Uterus (tissue), 4 donors: Measurements from ENCODE around the gene BTN2A1. TPM values are rescaled to one million over a fixed set of nuclear protein-coding genes. Genes with fewer than 3 reads are reported as not detected.
"Not testable (repeated sequence)": the region's sequence is repeated elsewhere in the genome, so short reads cannot be mapped to it uniquely, and the experiment has no call there.

ENCODE experiments used
- DNase-seq, 2 donors: peaks; one replicate each; pipeline ENCODE4 v3.0.0-alpha.2; 2019 to 2020
- H3K27ac ChIP-seq, 2 donors: fragments of 200-600 bp; sonication (generic); 1 replicate in 1 of 2; 2 replicates in 1 of 2; pipeline ENCODE4 v1.5.1; 2016 to 2018
- H3K27me3 ChIP-seq, 2 donors: fragments of 200-600 bp; sonication (generic); one replicate each; pipeline ENCODE4 v1.5.1; 2018 to 2019; ENCODE audit warnings: control low read depth in 1 of 2
- H3K36me3 ChIP-seq, 2 donors: fragments of 200-600 bp; sonication (generic); one replicate each; pipeline ENCODE4 v1.5.1; 2019; ENCODE audit warnings: control low read depth in 1 of 2
- H3K4me1 ChIP-seq, 2 donors: fragments of 200-600 bp; sonication (generic); one replicate each; pipeline ENCODE4 v1.5.1; 2018 to 2019; ENCODE audit warnings: control low read depth in 1 of 2
- H3K4me3 ChIP-seq, 2 donors: fragments of 200-600 bp; sonication (generic); 1 replicate in 1 of 2; 2 replicates in 1 of 2; pipeline ENCODE4 v1.5.1; 2018 to 2019; ENCODE audit warnings: mild to moderate bottlenecking in 1 of 2
- H3K9me3 ChIP-seq, 2 donors: fragments of 200-600 bp; sonication (generic); one replicate each; pipeline ENCODE4 v1.5.1; 2019; ENCODE audit warnings: control low read depth in 1 of 2
- POLR2A ChIP-seq, 2 donors: fragments of 450-650 bp; IDR thresholded peaks; one replicate each; pipeline ENCODE4 v1.6.1; 2016; ENCODE audit warnings: antibody characterized with exemption in 2 of 2, mild to moderate bottlenecking in 1 of 2, moderate library complexity in 1 of 2
- intact Hi-C: fragments of 100-400 bp; cut with DNase I; formaldehyde crosslinking; loops from one replicate; pipeline ENCODE4 v1.15.1; 2023; ENCODE audit warnings: low total_unique reads
- total RNA-seq, 4 donors: library from RNA; depleted of rRNA in 3 of 4; stranded (reverse); fragments of >200 nt in 3 of 4; gene quantifications; one replicate each; pipeline versions ENCODE4 v1.1.0 to v1.2.4, GENCODE V29; 2014 to 2023
- TF ChIP-seq, protein P1 (sequence below), 4 experiments: fragments of 200-600 bp in 2 of 4; fragments of 450-650 bp in 2 of 4; sonication (generic) in 2 of 4; IDR thresholded peaks; one replicate each; pipeline ENCODE4 v1.5.1; 2016 to 2019; ENCODE audit warnings: antibody characterized with exemption in 4 of 4, mild to moderate bottlenecking in 2 of 4, moderate library complexity in 1 of 4
- donor health status: DM: yes; HTN: yes; CAD: no.

Gene BTN2A1
- total RNA-seq, 4 donors from 2014 or later: 12.6 to 54.8 (median 26.1) TPM

DNA sequence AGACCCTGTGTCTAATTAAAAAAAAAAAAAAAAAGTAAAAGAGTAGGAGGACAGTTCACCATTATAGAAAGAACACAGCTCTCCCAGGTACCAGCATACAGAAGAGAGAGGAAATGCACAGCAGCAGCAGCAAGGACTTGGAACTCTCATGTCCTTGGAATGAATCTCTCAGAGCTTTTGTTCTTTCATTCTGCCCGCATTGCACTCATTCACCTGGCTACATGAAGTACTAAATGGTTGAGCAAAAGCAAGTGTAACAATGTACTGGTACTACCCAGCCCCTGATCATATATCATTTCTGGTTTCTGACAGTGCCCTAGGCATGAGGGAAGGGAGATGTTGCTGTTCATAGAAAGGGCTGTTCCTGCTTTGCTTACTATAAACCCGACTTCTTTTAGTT lies 29.5 kb upstream of the BTN2A1 start:
- DNase-seq: no peak
- Histone ChIP-seq H3K4me1 (no peaks in the 10 kb centered on the region), H3K27ac (no peak overlapping the region), H3K4me3 (no peak overlapping the region), H3K9me3 (no peaks in the 10 kb centered on the region), H3K27me3 (no peaks in the 10 kb centered on the region), H3K36me3 (no peaks in the 10 kb centered on the region)
- intact Hi-C loops: no loop called here
- TF ChIP-seq, protein P1, sequence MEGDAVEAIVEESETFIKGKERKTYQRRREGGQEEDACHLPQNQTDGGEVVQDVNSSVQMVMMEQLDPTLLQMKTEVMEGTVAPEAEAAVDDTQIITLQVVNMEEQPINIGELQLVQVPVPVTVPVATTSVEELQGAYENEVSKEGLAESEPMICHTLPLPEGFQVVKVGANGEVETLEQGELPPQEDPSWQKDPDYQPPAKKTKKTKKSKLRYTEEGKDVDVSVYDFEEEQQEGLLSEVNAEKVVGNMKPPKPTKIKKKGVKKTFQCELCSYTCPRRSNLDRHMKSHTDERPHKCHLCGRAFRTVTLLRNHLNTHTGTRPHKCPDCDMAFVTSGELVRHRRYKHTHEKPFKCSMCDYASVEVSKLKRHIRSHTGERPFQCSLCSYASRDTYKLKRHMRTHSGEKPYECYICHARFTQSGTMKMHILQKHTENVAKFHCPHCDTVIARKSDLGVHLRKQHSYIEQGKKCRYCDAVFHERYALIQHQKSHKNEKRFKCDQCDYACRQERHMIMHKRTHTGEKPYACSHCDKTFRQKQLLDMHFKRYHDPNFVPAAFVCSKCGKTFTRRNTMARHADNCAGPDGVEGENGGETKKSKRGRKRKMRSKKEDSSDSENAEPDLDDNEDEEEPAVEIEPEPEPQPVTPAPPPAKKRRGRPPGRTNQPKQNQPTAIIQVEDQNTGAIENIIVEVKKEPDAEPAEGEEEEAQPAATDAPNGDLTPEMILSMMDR (IDR thresholded peaks at IDR 0.05): no peak
- TF ChIP-seq POLR2A (IDR thresholded peaks at IDR 0.05): no peak

DNA sequence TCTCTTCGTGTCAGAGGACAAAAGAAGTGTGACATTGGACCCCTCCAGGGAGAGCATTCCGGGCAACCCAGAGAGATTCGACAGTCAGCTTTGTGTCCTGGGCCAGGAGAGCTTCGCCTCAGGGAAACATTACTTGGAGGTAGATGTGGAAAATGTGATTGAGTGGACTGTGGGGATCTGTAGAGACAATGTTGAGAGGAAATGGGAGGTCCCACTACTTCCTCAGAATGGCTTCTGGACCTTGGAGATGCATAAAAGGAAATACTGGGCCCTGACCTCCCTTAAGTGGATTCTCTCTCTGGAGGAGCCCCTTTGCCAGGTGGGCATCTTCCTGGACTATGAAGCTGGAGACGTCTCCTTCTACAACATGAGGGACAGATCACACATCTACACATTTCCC lies 27.0 kb upstream of the BTN2A1 start:
- no peaks in the 10 kb centered on the region for H3K36me3 ChIP-seq
- no peak for DNase-seq
- intact Hi-C loops: no loop called here
- H3K4me1 ChIP-seq: no peaks in the 10 kb centered on the region
- H3K27ac ChIP-seq: no peak overlapping the region
- H3K4me3 ChIP-seq: no peak overlapping the region
- no peaks in the 10 kb centered on the region for H3K9me3 ChIP-seq
- no peaks in the 10 kb centered on the region for H3K27me3 ChIP-seq
- TF ChIP-seq POLR2A (IDR thresholded peaks at IDR 0.05): no peak
- TF ChIP-seq, protein P1 (IDR thresholded peaks at IDR 0.05): no peak

DNA sequence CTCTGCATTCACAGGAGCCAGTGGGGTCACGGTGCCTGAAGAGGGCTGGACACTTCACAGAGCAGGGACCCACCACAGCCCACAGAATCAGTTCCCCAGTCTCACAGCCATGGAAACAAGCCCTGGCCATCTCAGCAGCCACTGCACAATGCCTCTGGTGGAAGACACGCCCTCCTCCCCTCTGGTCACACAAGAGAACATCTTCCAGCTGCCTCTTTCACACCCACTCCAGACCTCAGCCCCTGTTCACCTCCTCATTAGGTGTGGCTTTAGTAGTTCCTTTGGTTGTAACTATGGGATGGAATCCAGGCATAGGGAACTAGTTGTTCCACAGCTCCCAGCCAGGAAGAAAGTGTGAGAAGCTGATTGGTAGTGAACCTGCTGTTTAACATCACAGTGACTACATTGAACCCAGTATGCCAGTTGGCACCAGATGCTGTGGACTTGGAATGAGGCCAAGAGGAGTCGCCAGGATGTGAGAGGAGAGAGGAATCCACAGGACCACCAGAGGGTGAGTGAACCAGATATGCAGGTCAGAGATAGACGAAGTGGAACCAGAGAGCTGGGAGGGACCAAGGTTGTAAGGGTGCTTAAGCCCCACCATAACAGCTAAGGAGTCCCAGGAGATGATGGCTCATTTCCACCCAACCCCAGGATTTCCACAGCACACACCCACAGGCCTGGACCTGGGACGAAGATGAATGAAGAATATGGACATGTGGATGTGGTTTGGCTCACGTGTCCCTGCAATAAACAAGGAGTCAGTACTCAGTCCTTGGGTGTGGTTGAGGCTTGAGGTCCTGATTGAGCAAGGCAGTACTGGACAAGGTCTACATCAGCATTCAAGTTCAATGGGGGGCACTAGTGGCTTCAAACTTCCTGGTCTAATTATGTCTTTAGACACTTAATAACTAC lies 26.2 kb upstream of the BTN2A1 start:
- H3K27ac ChIP-seq: no peak overlapping the region
- no peak for DNase-seq
- intact Hi-C loops: no loop called here
- no peaks in the 10 kb centered on the region for H3K36me3 ChIP-seq
- H3K4me3 ChIP-seq: no peak overlapping the region
- no peaks in the 10 kb centered on the region for H3K9me3 ChIP-seq
- H3K4me1 ChIP-seq: no peaks in the 10 kb centered on the region
- H3K27me3 ChIP-seq: no peaks in the 10 kb centered on the region
- TF ChIP-seq, protein P1 (IDR thresholded peaks at IDR 0.05): no peak
- TF ChIP-seq POLR2A (IDR thresholded peaks at IDR 0.05): no peak

- no peak overlapping the region for H3K27ac ChIP-seq
- no peaks in the 10 kb centered on the region for H3K36me3 ChIP-seq
- H3K9me3 ChIP-seq: no peaks in the 10 kb centered on the region
- TF ChIP-seq POLR2A (IDR thresholded peaks at IDR 0.05): no peak
- TF ChIP-seq, protein P1 (IDR thresholded peaks at IDR 0.05): no peak
- intact Hi-C loops: no loop called here
- H3K4me1 ChIP-seq: no peaks in the 10 kb centered on the region
- no peaks in the 10 kb centered on the region for H3K27me3 ChIP-seq
- no peak overlapping the region for H3K4me3 ChIP-seq
- no peak for DNase-seq
Observed at GRCh38 chr6:26432627-26433201, 25.0 kb upstream of the BTN2A1 start.

GRCh38 chr6:26433680-26434079 lies 24.1 kb upstream of the BTN2A1 start:
- H3K36me3 ChIP-seq, H3K4me1 ChIP-seq, intact Hi-C loops, H3K9me3 ChIP-seq, H3K27ac ChIP-seq, DNase-seq, H3K4me3 ChIP-seq, H3K27me3 ChIP-seq: not testable (repeated sequence)
